SH-SY5Y (cell line): ENCODE results near the gene RCHY1.

Experiments used
- GATA2 ChIP-seq: IDR thresholded peaks from 2 replicates; pipeline ENCODE4 v1.6.1; 2011; ENCODE audit warnings: mild to moderate bottlenecking, low read depth, low read length
- GATA3 ChIP-seq: IDR thresholded peaks from 2 replicates; pipeline ENCODE4 v1.6.1; 2011; ENCODE audit warnings: low read depth, mild to moderate bottlenecking, low read length, moderate library complexity

DNA sequence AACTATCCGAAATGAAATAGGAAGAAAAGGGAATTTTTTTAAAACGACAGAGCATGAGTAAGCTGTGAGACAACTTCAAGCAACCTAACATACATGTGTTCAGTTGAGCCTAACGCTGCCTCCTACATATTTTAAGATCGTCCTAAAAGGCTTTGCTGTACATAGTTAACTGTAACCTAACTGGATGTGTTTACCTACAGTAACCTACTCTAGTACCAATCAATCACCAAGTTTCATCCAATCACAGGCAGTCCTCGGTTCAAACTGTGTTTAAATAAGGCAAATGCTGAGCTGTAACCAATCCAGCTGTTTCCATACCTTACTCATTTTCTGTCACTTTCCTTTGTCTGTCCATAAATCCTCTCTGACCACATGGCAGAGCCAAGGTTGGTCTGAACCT, 17.1 kb downstream of the RCHY1 start:
- no peak for TF ChIP-seq GATA2
- no peak for TF ChIP-seq GATA3
